ENCODE measurements around the gene STK11IP. TPM values are rescaled to one million over a fixed set of nuclear protein-coding genes. Genes with fewer than 3 reads are reported as not detected.

STK11IP gene
- total RNA-seq, 2 donors from 2014 or later, result 35.8 to 40.6 TPM

DNA sequence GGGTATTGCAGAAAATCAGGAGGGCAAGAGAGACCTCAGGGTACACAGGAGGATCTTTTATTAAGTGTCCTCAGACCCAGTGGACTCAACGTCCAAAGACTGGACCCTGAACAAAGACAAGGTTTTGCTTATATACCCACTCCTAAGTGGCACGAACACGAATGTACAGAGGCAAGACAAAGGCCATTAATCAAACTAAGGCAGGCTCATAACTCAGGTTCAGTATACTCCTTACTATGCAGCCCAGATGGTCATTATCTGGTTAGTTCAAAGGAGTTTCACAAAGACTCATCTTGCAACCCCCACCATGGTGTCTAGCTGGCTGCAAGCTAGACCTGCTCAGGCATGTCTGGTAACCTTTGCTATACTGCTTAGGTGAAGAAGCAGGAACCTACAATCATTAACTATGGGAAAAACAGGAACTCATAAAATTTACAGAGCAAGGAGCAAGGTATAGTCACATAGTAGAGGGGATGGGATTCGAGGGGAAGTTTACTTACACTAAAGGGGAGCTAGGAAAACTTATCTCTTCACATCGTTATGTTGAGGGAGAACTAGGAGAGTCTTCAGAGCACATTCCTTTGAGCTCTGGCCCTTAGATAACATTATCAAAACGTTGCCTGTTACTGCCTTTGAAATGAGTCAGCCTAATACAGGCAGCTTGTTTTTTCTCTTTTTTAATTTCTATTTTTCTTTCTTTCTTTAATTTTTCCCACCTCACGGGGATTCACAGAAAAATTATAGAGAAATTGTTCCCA, 63.7 kb downstream of the STK11IP start:
- H3K4me1 Mint-ChIP-seq, result no peaks in the 10 kb centered on the region
- no peak for DNase-seq
- H3K9me3 ChIP-seq (ENCODE audit: control insufficient read depth, low read length, poor library complexity, severe bottlenecking), result peaks cover 3% of the 10 kb centered on the region
- ATAC-seq, result no peak
- no peak overlapping the region for H3K27ac Mint-ChIP-seq
- H3K36me3 Mint-ChIP-seq (ENCODE audit: low read depth), result no peaks in the 10 kb centered on the region
- no peak overlapping the region for H3K4me3 Mint-ChIP-seq
- H3K27me3 Mint-ChIP-seq, result peaks cover 30% of the 10 kb centered on the region

DNA sequence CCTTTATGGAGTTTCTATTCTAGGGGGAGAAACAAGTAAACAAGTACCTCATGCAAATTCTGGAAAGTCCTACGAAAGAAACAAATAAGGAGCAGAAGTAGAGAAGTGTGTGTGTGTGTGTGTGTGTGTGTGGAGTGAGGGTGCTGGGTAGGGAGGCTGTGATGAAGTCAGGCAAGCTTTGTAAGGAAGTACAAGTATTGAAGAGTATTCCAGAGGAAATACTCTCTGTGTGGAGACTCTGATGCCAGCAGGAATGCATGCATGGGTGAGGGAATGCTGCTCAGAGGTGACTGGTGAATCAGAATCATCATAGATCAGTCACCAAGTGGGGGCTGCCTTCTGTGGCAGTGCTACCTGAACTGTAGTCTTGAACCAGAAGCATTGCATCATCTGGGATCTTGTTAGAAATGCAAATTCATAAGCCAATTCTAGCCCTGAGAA, 64.3 kb downstream of the STK11IP start:
- no peaks in the 10 kb centered on the region for H3K9me3 ChIP-seq (ENCODE audit: control insufficient read depth, low read length, poor library complexity, severe bottlenecking)
- ATAC-seq (no peak), DNase-seq (no peak)
- H3K4me3 Mint-ChIP-seq, result no peak overlapping the region
- peaks cover 35% of the 10 kb centered on the region for H3K27me3 Mint-ChIP-seq
- no peak overlapping the region for H3K27ac Mint-ChIP-seq
- H3K36me3 Mint-ChIP-seq (ENCODE audit: low read depth), result no peaks in the 10 kb centered on the region
- no peaks in the 10 kb centered on the region for H3K4me1 Mint-ChIP-seq

DNA sequence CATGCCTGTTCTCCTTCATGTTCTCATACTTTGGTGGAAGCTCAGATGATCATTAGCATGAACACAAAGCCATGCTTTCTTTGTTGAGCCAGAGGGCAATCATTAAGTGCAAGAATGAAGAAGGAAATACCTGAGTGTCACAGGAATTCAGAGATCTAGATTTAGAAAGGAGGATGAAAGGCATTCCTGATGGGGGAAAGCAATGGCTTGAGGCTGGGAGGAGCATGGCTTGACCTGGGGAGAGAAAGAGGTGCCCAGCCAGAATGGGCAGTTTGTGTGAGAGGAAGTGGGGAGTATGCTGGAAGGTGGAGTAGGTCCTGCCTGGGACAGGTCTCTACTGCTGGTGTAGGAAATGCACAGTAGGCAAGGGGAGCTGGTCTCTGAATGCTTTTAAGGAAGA, 64.9 kb downstream of the STK11IP start:
- no peak for ATAC-seq
- no peaks in the 10 kb centered on the region for H3K36me3 Mint-ChIP-seq (ENCODE audit: low read depth)
- no peak overlapping the region for H3K27ac Mint-ChIP-seq
- H3K4me3 Mint-ChIP-seq, result no peak overlapping the region
- no peaks in the 10 kb centered on the region for H3K4me1 Mint-ChIP-seq
- no peak for DNase-seq
- H3K27me3 Mint-ChIP-seq, result peaks cover 32% of the 10 kb centered on the region
- H3K9me3 ChIP-seq (ENCODE audit: control insufficient read depth, low read length, poor library complexity, severe bottlenecking), result no peaks in the 10 kb centered on the region

DNA sequence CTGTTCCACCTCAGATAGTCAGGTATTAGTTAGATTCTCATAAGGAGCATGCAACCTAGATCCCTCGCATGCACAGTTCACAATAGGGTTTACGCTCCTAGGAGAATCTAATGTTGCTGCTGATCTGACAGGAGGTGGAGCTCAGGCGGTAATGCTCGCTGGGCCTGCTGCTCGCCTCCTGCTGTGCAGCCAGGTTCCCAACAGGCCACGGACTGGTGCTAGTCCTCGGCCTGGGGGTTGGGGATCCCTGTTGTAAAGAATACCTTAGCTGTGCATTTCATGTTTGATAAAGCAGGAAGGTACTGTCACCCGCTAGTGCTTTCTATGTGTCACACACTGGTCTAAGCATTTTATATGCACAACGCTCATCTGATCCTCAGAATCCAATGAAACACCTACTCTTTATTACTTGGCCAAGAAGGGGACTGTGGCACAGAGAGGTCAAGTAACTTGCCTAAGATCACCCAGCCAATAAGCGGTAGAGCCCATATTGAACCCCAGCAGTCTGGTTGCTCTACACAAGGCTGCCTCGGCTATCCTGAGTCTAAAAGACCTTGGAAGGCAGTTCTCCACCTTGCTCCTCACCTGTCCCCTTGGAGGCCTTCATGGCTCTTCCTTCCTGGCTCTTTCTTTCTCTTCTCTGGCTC, 65.6 kb downstream of the STK11IP start:
- Mint-ChIP-seq H3K27me3 (peaks cover 27% of the 10 kb centered on the region), H3K4me1 (no peaks in the 10 kb centered on the region), H3K27ac (no peak overlapping the region), H3K4me3 (no peak overlapping the region), H3K36me3 (ENCODE audit: low read depth) (no peaks in the 10 kb centered on the region)
- H3K9me3 ChIP-seq (ENCODE audit: control insufficient read depth, low read length, poor library complexity, severe bottlenecking), result no peaks in the 10 kb centered on the region
- ATAC-seq (no peak), DNase-seq (no peak)

DNA sequence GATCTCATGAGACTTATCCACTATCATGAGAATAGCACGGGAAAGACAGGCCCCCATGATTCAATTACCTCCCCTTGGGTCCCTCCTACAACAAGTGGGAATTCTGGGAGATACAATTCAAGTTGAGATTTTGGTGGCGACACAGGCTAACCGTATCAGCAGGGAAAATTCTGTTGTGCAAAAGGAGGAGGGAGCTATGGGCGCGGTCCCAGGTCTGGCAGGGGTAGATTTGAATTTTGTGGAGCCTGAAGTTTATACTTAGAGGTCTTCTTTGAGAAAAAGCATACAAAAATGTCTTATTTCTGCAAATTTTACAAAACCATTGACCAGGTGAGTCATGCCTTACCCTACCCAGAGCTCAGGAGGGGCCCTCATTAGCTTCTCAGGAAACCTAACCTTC, 66.4 kb downstream of the STK11IP start:
- DNase-seq, result no peak
- no peaks in the 10 kb centered on the region for H3K36me3 Mint-ChIP-seq (ENCODE audit: low read depth)
- no peaks in the 10 kb centered on the region for H3K4me1 Mint-ChIP-seq
- H3K4me3 Mint-ChIP-seq, result no peak overlapping the region
- ATAC-seq, result no peak
- no peak overlapping the region for H3K27ac Mint-ChIP-seq
- H3K27me3 Mint-ChIP-seq, result peaks cover 28% of the 10 kb centered on the region
- no peaks in the 10 kb centered on the region for H3K9me3 ChIP-seq (ENCODE audit: control insufficient read depth, low read length, poor library complexity, severe bottlenecking)

DNA sequence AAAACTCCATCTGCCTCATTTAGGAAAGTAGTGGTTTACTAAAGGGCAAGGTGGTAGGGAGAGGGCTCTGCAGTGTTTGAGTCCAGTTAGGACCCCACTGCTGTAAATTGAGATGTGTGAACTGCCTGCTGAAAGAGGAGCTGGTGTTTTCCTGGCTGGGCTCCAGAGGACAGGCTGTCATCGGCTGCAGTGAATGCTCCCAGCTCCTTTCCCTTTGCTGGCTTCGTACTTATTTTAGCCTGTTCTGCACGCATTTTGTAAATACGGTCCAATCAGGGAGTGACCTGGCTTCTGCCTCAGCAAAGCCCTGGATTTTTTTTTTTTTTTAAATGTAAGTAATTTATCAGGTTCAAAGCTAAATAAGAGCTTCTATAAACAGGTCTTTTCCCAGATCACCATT, 67.3 kb downstream of the STK11IP start:
- H3K36me3 Mint-ChIP-seq (ENCODE audit: low read depth), result no peaks in the 10 kb centered on the region
- no peak overlapping the region for H3K27ac Mint-ChIP-seq
- no peaks in the 10 kb centered on the region for H3K4me1 Mint-ChIP-seq
- ATAC-seq (no peak), DNase-seq (no peak)
- H3K9me3 ChIP-seq (ENCODE audit: control insufficient read depth, low read length, poor library complexity, severe bottlenecking), result no peaks in the 10 kb centered on the region
- H3K27me3 Mint-ChIP-seq, result peaks cover 25% of the 10 kb centered on the region
- H3K4me3 Mint-ChIP-seq, result no peak overlapping the region

DNA sequence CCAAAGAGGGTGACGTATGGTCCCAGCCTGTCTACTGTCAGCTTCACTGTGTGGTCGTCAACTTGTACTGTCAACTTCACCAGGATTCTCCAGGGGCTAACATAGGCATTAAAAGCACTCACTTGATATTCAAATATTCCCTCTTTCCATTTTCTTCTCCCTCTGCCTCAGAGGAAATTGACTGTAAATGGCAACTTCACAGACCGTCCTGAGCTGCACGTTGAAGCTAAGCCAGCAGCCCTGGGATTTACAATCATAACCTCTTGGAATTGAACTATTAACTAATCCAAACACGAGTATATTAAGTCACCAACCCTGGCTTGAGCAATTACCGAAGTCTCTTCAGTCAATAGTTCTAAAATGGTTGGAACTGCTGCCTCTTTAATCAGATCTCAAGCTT, 68.3 kb downstream of the STK11IP start:
- H3K27ac Mint-ChIP-seq, result no peak overlapping the region
- ATAC-seq, result no peak
- no peaks in the 10 kb centered on the region for H3K36me3 Mint-ChIP-seq (ENCODE audit: low read depth)
- H3K4me3 Mint-ChIP-seq, result no peak overlapping the region
- peaks cover 34% of the 10 kb centered on the region for H3K27me3 Mint-ChIP-seq
- DNase-seq, result no peak
- H3K4me1 Mint-ChIP-seq, result no peaks in the 10 kb centered on the region
- no peaks in the 10 kb centered on the region for H3K9me3 ChIP-seq (ENCODE audit: control insufficient read depth, low read length, poor library complexity, severe bottlenecking)

Other genes starting within 250 kb of the STK11IP start
- 100 to 1,000 TPM in 1 of 2 donors, 10 to 100 TPM in 1; 81.3 to 107 TPM for gene DNPEP, start 209.9 kb upstream of the STK11IP start, total RNA-seq
- gene DES, start 179.5 kb upstream of the STK11IP start, total RNA-seq, result not detected
- gene SPEG, start 163.0 kb upstream of the STK11IP start, total RNA-seq, result 1 to 10 TPM; 7.3 to 8.4 TPM
- 10 to 100 TPM; 25.1 to 27.2 TPM for gene GMPPA, start 99.0 kb upstream of the STK11IP start, total RNA-seq
- under 1 TPM in 1 of 2 donors, not detected in 1; 0.13 TPM for gene ASIC4, start 83.4 kb upstream of the STK11IP start, total RNA-seq
- gene CHPF, start 54.0 kb upstream of the STK11IP start, total RNA-seq, result 10 to 100 TPM in 1 of 2 donors, 1 to 10 TPM in 1; 9.4 to 10.4 TPM
- gene TMEM198, start 53.8 kb upstream of the STK11IP start, total RNA-seq, result under 1 TPM; 0.42 to 0.77 TPM
- 1 to 10 TPM in 1 of 2 donors, under 1 TPM in 1; 0.67 to 1.1 TPM for gene OBSL1, start 26.3 kb upstream of the STK11IP start, total RNA-seq
- not detected for gene INHA, start 25.5 kb upstream of the STK11IP start, total RNA-seq
- gene SLC4A3, start 29.8 kb downstream of the STK11IP start, total RNA-seq, result under 1 TPM in 1 of 2 donors, not detected in 1; 0.08 TPM

Measured in T-helper 17 cell (primary cell).